Measurements from ENCODE around the gene CREB3.

CREB3 gene, protein sequence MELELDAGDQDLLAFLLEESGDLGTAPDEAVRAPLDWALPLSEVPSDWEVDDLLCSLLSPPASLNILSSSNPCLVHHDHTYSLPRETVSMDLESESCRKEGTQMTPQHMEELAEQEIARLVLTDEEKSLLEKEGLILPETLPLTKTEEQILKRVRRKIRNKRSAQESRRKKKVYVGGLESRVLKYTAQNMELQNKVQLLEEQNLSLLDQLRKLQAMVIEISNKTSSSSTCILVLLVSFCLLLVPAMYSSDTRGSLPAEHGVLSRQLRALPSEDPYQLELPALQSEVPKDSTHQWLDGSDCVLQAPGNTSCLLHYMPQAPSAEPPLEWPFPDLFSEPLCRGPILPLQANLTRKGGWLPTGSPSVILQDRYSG

DNA sequence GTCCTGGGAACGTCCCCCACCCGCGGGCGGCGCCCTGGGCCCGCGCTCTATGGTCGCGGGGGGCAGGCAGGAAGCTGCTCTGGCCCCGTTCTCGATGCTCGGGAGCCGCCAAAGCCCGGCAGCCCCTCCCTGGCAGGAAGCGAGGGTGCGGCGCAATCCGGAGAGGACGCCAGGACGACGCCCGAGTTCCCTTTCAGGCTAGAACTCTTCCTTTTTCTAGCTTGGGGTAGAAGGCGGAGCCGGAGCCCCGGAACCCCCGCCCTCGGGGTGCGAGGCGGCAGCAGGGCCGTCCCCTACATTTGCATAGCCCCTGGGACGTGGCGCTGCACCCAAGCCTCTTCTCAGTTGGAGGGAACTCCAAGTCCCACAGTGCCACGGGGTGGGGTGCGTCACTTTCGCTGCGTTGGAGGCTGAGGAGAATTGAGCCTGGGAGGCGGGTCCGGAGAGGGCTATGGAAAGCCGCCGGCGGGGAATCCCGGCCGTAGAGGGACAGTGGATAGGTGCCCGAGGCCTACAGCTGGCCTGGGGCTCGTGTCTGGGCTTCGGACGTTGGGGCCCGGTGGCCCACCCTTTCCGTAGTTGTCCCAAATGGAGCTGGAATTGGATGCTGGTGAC, at the start of gene CREB3, which contains the start of gene TLN1:
Gene CREB3 (plus strand): TSS at position 482 of the 615 bp plus-strand sequence. CDS start 107 bp downstream, at position 589.
Gene TLN1 (minus strand): TSS at position 11 of the 615 bp plus-strand sequence. CDS start 6,501 bp downstream, outside the sequence.
- DNase-seq: peak; percentile 100

DNA sequence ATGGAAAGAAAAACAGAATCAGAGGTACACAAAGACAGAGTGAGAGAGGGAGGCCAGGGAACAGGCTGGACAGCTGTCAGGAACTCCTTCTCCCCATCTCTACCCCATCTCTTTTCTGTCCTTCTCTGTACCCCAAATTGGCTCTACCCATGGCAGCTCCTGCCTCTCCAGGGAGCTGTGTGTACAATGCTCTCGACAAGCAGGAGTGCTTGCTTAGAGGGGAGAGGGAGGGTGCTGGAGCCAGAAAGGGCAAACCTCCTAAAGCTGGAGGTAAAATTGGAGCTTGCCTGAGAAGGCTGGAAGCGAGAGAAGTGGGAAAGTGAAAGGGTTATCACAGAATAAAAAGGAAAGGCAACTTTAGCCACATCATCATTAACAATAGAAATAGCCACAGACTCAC, 49.1 kb upstream of the CREB3 start:
- DNase-seq: no peak

DNA sequence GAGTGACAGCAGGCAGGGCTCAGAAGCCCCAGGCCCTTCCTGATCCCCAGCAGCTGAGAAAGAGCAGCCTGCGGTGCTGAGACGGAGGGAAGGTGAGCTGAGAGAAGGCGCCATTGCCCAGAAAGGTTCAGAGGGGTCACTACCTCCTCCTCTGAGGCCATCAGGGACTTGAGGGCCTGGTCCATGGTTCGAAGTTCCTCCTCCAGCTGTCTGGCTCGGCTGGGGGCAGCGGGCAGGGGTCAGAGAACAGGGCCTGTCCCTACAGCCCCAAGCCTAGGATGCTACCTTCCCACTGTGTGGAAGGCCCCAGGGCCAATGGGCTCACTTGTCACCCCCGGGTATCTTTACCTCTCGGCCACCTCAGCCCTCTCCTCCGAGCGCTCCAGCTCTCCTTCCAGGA, 47.5 kb upstream of the CREB3 start:
- no peak for DNase-seq

DNA sequence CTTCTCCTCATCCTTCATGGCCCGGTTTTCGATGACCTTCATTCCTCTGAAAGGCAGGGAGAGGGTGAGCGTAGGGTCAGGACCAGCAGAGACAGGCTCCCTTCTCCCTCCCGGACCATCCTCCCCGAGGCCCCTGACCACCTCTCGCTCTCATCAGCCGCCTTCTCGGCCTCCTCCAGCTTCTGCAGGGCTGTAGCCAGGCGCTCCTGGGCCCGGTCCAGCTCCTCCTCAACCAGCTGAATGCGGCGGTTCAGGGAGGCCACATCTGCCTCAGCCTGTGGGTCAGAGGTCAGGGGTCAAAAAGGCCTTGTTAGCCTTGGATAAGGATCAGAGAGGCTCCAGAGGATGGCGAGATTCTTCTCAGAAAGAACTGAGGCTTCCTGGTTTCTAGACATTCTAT, 47.0 kb upstream of the CREB3 start:
- no peak for DNase-seq

DNA sequence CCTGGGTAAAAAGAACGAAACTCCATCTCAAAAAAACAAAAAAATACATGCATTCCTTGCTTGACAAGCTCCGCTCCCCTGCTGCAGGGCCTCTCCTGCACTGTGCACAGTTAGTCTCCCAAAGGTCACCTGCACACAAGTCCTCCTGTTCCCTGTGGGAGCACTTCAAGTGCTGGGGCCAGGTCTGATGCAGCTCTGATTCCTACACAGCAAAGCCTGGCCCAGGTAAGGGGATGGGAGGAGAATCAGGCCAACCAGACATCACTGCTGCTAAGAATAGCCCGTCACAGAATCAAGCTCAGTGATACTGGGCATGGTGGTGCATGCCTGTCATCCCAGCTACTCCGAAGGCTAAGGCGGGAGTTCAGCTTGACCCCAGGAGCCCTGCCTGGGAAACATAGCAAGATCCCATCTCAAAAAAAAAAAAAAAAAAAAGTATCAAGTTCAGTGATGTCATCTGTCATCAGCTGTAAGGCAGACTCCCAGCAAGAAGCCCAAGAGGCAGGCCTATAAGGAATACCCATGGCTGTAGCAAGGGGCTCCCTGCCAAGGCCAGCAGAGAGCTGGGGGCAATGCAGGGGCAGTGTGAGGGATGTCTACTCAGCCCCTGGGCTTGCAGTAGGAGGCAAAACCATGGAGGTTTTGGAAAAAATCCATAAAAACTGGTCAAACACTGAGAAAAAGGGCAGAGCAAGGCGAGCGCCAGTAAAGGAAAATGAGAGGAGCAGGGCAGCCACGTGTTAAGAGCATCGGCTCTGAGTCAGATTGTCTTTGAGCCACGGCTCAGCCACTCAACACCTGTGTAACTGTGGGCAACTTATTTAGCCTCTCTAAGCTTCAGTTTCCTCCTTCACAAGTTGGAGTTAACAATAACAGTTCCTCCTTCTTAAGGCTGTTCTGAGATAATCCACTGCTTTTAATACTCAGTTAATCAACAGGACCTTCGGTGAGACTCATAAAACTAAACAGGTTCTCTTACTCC, 46.0 kb upstream of the CREB3 start:
- DNase-seq: no peak

DNA sequence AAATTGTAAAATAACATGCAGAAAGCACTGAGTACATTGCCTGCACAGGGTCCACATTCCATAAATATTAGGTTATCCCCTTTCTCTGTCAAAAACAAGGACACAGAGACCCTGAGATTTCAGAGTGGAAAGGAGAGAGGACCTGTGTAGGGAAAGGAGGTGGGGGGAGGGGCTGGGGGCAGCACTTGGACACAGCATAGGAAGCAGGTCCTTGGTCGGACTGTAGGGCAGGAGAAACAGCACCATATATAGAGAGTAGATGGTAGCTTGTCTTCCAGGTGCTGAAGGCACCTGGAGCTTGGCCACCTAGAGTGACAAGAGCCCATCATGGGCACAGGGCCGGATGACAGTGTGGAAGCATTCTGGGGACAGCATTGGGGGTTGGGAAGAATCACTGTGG, 45.2 kb upstream of the CREB3 start:
- DNase-seq: no peak

DNA sequence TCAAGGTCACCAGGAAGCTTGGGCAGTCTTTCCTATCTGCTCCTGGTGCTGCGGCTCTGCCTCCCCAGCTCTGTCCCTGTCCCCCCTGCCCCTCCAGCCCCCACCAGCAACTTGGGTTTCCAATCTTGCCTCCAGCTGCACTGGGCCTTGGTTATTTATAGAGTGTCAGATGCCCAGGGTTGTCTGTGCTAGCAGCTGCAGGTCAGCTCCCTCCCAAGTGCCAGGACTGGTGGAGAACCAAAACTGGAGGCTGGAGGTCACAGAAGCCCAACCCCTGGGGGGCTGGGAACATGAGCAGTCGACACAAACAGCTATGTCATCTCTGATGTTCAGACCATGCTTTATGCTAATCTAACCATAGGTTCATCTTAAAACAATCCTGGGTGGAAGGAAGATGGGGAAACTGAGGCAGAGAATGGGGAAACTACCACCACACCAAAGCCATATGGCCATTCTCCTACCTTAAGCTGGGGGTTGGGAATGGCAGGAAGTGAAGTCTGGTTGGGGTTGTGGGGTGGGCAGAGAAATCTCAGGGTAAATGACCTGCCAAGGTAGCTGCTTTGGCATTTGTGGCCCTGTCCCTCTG, 44.4 kb upstream of the CREB3 start:
- DNase-seq: no peak

DNA sequence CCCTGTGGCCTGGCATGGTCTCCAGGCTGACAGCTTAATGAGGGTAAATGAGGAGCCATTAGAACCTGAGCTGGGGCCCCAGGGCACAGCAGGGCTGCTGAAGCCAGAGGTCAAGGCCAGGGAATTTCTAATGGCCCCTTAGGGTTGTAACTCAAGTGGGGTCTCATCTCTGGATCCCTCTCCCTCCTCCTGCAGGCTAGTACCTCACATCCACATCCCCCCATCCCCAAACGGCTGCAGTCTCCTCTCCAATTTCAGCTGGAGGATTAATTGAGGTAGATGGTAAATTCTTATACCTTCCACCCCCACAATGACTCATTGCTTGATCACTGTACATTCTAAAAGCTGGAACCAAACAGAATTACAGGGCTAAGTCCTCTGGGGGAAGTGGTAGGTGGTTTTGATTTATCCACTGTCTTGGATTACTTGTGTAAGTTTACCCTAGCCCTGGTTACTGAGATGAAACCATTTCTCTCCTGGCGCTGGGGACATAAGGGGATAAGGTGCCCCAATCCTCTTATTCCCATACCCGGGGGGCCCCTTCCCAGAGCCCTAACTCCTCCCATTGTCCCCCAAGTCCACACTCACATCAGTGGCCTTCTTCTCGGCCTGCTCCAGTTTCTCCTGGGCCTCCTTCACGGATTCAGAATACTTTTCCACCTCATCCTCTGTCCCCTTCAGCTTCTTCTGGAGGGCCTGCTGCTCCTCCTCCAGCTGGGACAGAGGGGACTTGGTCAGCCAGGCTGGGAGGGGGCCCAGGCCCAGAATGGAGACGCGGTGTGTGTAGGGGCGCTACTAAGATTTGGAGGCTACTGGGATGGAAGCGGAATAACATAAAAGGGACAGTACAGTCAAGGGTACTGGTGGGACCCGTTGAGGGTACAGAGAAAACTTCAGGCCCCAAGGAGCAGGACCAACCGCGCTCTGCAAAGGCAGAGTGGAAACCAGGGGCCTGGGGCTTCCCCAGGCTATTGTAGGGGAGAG, 43.6 kb upstream of the CREB3 start:
- no peak for DNase-seq

DNA sequence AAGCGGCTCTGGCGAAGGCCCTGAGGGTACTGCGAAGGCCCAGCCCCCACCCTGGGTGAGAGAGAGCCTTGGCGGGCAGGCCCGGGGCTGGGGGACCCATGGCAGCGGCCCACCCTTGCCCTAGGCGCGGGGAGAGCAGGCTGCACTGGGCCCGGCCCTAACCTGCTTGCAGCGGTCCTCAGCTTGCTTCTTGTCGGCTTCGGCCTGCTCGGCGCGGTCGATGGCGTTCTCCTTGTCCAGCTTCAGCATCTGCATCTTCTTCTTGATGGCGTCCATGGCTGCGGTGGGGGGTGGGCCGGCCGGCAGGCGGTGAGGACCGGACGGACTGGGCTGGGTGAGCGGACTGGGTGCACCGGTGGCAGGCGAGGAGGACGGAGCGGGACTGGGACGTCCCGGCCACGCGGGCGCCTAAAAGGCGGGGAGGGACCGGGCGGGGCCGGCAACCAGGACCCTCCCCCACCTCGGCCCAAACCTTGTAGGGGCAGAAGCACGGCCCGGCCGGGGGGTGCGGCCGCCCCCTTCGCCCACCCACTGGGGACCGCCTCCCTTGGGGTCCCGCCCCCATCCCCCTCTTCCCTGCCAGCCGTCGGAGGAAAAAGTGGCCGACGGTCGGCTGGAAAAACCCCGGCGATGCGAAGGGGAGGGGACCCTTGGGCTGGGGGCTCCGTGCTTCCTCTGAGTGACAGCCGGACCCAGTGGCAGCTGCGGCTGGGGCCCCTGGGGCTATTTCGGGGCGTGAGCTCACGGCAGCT, 42.7 kb upstream of the CREB3 start, which contains the start of gene TPM2:
Gene TPM2 (minus strand): TSS at position 384 of the 752 bp plus-strand sequence. CDS start 108 bp downstream, at position 276.
- DNase-seq: no peak

DNA sequence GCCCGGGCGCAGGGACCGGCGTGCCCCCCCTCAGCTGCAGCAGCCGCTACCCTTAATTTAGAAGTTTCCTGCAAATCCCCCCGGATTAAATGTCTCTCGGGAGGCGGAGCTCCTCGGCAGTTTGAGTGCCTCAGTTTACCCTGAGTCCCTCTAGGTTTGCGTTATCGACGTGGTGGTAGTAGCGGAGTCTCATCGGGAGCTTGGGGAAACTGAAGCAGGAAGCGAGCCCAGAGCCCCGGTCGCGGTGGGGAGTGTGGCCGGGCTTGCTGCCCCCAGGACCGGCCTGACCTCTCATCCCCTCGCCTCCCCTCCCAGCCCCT, 42.2 kb upstream of the CREB3 start:
- no peak for DNase-seq

DNA sequence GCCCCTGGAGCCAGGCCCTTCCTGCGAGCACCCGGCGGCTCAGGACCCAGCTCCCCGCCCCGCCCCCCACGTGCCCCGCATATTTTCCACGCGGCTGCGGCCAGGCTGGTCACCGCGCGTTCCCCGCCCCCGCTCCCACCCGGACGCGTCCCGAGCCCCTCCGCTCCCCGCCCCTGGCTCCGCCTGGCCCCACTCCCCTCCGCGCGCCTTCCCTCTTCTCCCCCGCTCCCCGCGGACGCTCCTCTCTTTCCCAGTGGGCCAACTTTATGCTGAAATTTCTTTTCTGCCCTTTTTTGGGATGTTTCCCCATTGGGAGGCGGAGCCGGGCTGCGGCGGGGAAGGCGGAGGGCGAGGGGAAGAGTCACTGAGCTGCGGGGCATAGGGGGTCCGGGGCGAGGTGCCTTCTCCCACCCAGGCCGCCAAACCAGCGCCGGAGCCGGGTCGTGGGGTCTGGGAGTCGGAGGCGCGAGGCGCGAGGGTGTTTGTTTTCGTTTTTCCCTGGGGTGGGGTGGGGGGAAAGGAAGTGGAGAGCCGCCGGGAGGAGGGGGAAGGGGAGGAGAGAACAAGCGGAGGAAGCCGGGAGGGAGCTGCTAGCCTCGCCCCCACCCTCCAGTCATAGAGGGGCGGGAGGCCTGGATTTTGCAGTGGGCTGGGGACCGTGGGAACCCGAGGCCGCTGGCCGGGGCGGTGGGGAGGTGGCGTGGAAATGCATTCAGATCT, 41.7 kb upstream of the CREB3 start:
- peak in 1 of 2 experiments; percentile 19 for DNase-seq

DNA sequence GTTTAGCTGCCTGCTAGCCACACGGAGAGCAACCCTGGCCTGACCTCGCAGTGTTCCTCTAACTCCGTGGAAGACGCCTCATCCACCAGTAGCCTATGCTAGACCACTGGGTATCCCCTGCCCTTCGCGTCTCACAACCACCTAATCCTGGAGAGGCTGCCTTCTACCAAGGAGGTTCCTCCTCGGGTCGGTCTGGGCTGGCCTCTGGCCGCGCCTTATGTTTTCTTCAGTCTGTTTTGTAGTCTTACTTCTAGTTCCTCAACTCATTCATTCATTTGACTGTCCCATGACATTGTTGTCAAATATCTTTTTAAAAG, 41.2 kb upstream of the CREB3 start:
- no peak for DNase-seq

DNA sequence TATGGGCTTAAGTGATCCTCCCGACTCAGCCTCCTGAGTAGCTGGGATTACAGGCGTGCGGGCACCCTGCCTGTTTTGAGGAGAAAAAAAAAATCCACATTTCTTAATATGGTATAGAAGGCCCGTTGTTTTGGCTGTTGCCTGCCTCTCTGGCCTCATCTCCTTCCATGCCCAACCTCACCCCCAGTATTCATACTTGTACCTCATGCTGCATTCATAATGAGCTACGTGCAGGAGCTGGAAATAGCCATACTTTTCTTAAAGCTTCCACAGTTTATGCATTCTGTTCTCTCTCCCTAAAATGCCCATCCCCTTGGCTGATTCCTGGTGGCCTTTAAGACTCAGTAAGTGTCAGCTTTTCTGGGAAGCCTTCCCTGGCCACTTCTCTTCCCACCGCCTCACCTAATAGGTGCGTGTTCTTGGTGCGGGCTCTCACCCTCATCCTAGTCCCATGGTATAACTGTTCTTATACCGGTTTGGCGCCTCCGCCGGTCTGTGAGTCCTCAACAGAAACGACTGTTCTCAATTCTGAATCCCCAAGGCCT, 40.6 kb upstream of the CREB3 start:
- DNase-seq: peak; percentile 11 to 26

DNA sequence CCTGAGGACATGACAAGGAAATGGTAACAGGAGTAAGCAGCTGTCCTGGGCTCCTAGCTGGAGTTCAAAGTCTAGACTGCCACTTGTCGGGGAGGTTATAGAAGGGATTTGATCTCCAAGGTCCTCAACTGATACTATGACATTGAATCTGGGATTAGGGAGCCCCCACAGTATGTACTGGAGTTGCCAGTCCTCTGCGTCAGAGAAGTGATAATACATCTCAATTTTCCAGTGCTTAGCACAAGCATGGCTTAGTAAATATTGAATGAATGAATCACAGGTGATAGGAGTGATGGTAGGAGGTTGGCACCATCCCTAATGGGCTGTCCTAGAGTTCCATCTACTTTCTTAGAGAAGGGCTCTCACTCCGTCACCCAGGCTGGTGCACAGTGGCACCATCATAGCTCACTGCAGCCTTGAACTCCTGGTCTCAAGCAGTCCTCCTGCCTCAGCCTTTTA, 36.5 kb upstream of the CREB3 start:
- no peak for DNase-seq

DNA sequence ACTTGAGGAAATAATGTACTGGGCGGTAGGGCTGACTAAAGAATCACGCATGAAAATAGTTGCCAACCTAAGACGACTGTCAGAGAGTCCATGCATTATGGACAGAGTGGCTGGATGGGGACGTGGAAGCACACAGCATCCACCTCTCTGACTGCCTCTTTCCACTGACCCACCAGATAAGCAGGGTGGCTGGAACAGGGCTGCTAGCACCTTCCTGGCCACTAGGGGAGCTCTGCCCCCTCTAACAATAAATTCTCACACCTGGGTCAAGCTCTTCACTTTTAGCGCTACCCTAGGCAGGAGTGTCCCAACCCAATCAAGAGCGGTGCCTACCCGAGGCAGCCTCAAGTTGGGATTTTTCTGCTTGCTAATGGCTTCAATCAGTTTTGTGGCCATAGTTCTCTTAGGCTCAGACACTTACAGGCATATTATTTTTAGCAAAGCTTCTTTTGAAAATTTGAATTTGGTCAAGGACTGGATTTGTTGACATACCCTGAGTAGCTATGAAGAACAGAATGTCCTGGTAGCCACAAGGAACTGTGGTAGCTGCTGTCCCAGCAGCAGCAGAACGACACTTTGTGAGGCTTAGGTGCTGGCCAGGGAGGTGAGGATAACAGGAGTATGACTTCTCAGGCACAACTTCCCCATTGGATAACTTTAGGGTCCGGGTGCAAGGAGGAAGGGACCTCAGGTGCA, 35.8 kb upstream of the CREB3 start:
- DNase-seq: peak; percentile 30 to 51

DNA sequence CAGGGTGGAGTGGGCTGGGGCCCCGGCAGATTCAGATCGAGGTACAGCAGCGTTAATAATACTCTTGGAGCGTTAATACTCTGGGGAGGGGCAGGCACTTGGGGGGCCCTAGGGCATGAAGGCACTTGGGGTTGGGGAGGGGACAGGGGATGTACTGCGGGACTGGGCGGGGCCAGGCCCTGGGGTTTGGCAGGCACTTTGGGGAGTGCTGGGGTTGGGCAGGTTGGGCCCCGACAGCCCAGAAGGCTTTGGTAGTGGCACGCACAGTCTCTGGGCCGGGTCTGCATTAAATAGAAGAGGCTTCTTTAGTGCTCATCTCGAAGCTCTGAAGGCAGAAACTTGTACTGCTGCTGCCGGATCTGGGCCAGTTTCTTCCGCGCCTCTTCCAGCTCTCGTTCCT, 35.0 kb upstream of the CREB3 start:
- DNase-seq: no peak

DNA sequence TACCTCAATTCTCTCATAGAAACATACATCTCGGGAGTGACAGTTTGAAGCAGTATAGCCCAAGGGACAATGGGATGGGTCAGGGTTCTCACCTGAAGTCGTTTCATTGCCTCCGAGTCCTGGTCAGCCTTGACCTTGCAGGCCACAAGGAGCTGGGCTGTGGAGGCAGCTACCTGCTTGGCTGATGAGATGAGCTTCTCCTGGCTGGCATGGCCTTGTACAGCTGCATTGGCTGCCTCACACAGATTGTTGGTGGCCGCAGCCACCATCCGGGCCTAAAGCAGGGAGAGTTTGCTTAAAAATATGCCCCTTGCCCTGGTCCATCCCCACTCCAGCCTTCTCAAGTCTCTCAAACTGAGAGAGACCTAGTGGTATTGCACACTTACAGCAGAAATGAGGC, 34.2 kb upstream of the CREB3 start:
- DNase-seq: no peak

DNA sequence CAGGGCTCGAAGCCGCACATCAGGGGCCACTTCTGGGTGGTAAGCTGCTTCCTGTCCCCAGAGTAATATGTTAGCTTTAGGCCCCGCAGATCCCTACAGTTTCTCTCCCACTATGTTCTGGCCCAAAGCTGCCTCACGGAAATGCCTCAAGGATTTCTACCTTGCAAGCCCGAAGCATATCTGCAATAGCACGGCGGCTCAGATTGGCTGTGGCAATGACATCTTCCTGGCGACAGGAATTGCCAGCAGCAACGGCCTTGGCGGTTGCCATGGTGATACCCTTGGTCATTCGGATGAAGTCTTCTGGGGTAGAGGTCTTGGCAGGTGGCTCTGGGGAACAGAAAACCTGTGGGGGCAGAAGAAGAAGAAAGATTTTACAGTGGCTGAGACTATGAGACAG, 32.4 kb upstream of the CREB3 start:
- DNase-seq: no peak

DNA sequence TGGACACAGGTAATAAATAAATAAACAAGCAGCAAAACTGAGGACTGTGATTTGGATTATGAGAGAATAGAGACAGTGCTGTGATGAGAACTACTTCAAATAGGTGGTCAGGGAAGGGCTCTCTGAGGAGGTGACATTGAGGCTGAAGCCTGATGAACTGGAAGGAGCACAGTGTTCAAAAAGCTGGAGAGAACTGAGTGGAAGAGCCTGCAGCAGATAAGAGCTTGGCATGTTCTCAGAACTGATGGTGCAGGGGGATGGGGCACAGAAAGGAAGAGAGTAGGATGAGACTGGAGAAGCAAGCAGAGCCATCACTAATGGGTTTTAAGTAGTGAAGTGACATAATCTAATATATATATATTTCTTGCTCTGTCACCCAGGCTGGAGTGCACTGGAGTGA, 31.5 kb upstream of the CREB3 start:
- DNase-seq: no peak

Data from NCI-H1930 (cell line).